Hypothalamus (tissue), 51 donors: ENCODE measurements around the gene ENOX1.
A peak's percentile ranks its signal among the peaks of the same experiment; 100 is the strongest.

Experiments
- DNase-seq, 51 donors: peaks; one replicate each; lab custom pipeline; 2025; lab: John Stamatoyannopoulos, UW

ENOX1 gene

DNA sequence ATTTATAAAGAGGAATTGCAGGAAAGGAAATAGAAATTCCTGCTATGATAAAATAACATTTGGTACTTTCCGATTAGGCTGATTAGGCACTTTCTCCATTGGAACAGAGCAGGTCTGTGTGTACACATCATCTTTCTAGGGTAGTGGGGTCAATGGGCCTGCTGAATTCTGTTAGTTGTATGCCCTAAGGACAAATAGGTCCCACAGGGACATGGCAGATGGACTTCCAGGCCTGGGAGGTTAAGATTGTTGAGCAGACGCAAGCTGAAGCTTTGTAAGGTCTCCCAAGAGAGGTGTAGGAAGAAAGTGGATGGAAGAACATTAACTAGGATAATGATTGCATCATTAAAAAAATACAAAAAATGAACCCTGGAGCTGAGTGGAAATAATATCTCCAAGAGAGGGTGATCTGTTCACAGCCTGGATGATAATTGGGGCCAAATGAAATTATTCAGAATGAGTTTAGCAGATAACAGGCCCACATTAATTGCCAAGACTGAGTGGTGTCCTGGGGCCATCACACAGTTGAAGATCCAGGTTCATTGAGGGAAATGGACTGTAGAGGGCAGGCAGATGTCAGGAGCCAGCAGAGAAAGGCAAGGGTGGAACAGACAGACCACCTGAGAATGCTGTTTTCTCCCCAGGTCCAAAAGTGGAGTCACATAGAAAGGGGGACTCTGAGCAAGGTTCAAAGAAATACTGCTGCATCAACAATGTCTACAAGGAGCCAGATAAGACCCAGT, 548.3 kb downstream of the ENOX1 start:
- no peak for DNase-seq

DNA sequence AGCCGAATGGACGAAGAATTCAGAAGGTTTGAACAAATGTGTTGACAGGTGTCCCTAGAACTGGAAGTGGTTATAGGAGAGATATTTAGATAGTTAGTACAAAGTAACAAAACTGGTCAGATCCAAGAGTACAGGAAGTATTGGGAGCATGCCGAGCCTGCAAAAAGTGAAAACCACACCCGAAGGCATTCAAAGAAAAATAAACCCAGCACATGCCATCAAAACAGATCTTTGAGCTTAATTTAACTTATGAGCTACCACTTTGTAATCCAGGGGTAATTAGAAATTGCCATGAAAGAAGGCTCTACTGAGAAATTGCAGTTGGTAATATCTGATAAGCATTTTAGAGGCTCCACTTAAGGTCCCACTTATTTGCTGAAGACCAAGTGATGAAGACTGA, 549.2 kb downstream of the ENOX1 start:
- DNase-seq, result no peak

DNA sequence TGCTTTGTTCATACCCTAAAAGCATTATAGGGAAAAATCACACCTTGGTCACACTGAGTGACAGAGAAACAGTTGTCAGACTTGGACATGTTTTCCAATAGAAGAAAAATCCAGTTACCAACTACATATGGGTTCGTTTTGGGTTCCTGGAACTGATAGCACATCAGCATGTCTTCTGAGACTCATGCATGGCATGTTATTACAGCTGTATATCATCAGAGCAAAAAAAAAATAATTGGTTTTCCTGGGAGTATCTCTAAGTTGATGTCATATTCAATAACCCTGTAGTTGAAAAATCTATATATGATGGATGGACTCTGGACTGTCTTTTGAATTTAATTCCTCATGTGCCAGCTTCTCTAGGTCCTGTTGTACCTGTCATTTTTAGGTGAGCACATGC, 551.7 kb downstream of the ENOX1 start:
- DNase-seq, result no peak

GRCh38 chr13:43232873-43233265, 553.9 kb downstream of the ENOX1 start:
- no peak for DNase-seq

DNA sequence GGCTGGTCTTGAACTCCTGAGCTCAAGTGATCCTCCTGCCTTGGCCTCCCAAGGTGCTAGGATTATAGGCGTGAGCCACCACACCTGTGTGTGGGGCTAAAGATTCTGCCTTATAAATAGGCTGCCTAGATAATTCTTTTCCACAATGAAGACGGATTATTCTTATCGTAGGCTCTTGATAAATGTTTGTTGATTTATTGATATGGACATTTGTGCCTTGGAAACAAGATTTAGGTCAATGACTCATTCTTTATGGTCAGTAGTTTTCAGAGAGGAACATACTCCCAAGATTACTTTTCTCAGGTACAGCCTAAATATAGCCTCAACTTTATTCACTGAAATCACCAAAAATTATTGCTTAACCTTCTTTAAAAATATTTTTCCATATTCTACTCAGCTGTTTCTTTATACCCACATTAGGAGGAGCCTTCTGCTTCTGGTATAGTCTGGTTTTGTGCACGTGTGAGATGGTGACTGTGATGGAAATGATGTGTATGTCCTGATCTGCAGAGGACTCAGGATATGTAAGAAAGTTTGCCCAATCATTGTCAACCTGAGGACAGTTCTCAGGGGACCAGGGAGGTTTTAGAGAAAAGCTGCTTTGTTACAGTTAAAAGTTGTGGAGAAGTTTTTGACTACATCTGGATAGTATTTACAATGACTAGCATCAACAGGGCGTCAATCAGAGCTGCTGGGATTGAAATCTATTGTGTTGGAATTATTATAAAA, 554.5 kb downstream of the ENOX1 start:
- no peak for DNase-seq

GRCh38 chr13:43230989-43231388, 555.8 kb downstream of the ENOX1 start:
- no peak for DNase-seq

DNA sequence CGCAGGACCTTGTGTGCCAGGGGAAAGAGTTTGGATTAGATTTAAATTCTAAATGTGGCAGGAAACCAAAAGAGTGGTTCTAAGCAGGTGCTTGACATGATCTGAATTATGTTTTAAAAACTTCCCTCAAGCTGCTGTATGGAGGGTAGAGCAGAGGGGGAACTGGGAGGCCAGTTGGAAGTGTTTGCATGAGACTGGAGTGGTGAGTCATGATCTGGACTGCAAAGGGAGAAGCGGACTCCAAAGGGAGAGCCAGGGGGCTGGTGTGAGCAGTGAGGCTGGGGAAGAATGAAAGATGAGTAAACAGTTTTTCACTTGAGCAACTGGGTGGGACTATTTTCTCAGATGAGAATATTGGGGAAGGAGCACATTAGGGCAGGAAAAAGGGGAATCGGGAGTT, 557.3 kb downstream of the ENOX1 start:
- no peak for DNase-seq

GRCh38 chr13:43227721-43228120, 559.1 kb downstream of the ENOX1 start:
- peak in 2 of 51 donors; percentile 3 to 18 for DNase-seq

GRCh38 chr13:43223216-43223615, 563.6 kb downstream of the ENOX1 start:
- DNase-seq, result no peak

- DNase-seq, result no peak
Measured at GRCh38 chr13:43222086-43222485, 564.7 kb downstream of the ENOX1 start.

DNA sequence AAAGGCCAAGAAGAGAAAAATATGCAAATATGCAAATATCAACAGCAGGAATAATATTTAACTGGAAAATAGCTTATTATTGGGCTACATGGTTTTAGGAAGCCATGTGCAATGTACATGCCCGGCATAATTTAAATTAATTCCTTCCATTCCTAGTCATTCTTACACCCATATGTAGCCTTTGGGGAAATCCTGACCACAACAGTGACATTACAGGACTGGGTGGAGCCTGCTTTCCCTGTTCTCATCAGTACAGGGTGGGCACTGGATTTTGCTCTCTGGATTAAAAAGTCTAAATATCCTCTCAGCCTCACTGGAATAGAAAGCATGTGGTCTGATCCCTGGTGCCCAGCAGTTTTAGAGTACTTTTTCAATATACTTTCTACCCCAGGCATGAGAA, 565.2 kb downstream of the ENOX1 start:
- DNase-seq, result no peak

GRCh38 chr13:43220873-43221595, 565.7 kb downstream of the ENOX1 start:
- no peak for DNase-seq

DNA sequence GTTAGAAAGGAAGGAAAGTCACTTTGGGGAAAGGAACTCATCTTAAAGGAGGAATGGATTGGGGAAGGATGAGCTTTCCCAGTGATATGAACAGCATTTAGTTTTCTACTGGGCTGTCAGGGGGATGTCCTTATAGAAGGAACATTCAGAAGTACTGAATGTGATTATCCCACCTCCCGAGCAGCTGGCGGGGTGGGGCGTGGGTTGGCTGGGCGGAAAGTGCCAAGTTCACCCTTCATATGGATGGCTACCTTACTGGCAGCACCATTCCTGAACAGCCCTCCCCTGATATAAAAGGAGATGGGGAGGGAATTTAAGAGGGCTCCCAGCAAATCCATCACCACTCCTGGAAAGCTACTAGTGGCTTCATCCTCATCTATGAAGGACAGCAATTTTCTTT, 572.6 kb downstream of the ENOX1 start:
- DNase-seq, result no peak

DNA sequence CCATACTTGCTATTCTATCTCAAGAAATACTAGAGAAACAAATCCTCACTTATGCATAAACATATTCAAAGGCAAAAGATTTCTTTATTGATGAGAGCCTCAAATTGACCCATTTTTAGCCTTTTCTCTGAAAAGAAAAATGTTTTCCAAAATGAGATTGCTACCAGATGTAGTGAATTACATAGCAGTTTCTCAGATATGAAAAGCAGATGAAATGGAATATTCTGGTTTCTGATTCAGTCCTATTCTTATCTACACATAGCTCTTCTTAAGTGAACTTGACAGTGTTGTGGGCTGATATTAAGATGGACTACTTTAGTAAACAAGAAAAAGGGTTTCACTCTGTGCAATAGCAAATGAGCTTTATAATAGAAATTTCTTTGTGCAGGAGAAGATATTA, 579.9 kb downstream of the ENOX1 start:
- no peak for DNase-seq

DNA sequence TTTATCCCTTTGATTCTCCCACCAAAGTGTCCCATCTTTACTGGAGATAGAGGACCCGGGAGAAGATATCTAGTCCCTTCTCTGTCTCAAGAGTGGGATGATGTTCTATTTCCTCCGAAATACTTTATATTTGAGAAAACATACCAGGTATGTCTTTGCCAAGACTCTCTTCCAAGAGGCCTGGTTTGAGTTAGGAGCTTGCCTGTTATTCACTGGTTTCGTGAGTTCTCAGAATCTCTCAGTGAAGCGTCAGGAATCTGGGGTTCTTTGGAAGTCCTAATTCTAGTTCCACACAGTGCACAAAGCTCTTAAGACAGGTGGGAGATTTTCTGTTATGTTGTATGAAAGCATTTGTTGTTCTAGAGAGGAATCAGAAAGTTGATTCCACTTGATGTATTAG, 581.4 kb downstream of the ENOX1 start:
- DNase-seq, result no peak

DNA sequence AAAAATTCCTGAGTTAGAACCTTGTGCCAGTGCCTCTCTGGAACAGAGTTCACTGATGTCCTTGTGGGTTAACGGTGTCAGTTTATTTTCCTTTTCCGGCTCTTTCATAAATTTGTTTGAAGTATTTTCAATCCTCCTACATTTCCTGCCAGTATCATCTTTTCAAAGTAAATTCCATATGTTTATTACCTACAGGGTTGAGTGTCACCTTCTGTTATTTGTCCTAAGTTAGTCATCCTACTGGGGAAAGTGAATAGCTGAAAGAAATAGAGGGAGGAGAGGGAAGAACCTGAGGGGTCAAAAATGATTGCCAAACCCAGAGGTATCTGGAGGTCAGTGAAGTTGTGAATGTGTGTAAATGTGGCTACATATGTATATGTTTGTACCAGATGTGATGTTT, 582.2 kb downstream of the ENOX1 start:
- DNase-seq, result no peak

GRCh38 chr13:43203781-43204180, 583.0 kb downstream of the ENOX1 start:
- no peak for DNase-seq

- DNase-seq, result no peak
Measured at GRCh38 chr13:43200736-43201135, 586.0 kb downstream of the ENOX1 start.

- DNase-seq, result no peak
Measured at GRCh38 chr13:43200307-43200706, 586.5 kb downstream of the ENOX1 start.

- DNase-seq, result no peak
Measured at GRCh38 chr13:43196750-43197370, 589.9 kb downstream of the ENOX1 start.

GRCh38 chr13:43196086-43196621, 590.6 kb downstream of the ENOX1 start:
- DNase-seq, result peak in 1 of 51 donors; percentile 10
